Right atrium auricular region (tissue), 2 donors: ENCODE results near the gene HOXB13. TPM values are rescaled to one million over a fixed set of nuclear protein-coding genes. Genes with fewer than 3 reads are reported as not detected.

Experiments used
- DNase-seq: peaks from one replicate; pipeline ENCODE4 v3.0.0-alpha.2; 2019; ENCODE audit warnings: low spot score
- H3K27ac ChIP-seq, 2 donors: fragments of 200-600 bp; sonication (generic); 1 replicate in 1 of 2; 2 replicates in 1 of 2; pipeline ENCODE4 v1.5.1; 2016 to 2019
- H3K27me3 ChIP-seq, 2 donors: fragments of 200-600 bp; sonication (generic); one replicate each; pipeline versions ENCODE4 v1.5.1 to v1.6.0; 2017 to 2019
- H3K36me3 ChIP-seq: fragments of 200-600 bp; sonication (generic); one replicate; pipeline ENCODE4 v1.5.1; 2016
- H3K4me1 ChIP-seq, 2 donors: fragments of 200-600 bp; sonication (generic); one replicate each; pipeline versions ENCODE4 v1.5.1 to v1.6.0; 2017 to 2019
- H3K4me3 ChIP-seq, 2 donors: fragments of 200-600 bp; sonication (generic); 1 replicate in 1 of 2; 2 replicates in 1 of 2; pipeline ENCODE4 v1.5.1; 2017 to 2019; ENCODE audit warnings: mild to moderate bottlenecking in 1 of 2, moderate library complexity in 1 of 2
- H3K9me3 ChIP-seq, 2 donors: fragments of 200-600 bp; sonication (generic); one replicate each; pipeline ENCODE4 v1.5.1; 2019
- microRNA counts, 2 donors: library from miRNA; unstranded; fragments of <30 nt; microRNA quantifications; one replicate each; lab custom pipeline; 2016 to 2017
- microRNA-seq, 2 donors: library from miRNA; unstranded; fragments of <30 nt; microRNA quantifications; one replicate each; pipeline ENCODE4, GENCODE V29; 2016 to 2017; ENCODE audit warnings: borderline number of aligned reads in 2 of 2, borderline replicate concordance in 1 of 2
- total RNA-seq, 2 donors: library from RNA; depleted of rRNA; stranded (reverse); fragments of >200 nt; gene quantifications; one replicate each; pipeline ENCODE4 v1.1.0, GENCODE V29; 2016
- TF ChIP-seq, protein P1 (sequence below), 2 donors: fragments of 200-600 bp; sonication (generic); IDR thresholded peaks; one replicate each; pipeline ENCODE4 v1.5.1; 2019; ENCODE audit warnings: antibody characterized with exemption in 2 of 2

The HOXB13 gene
- total RNA-seq, 2 donors from 2014 or later: not detected

GRCh38 chr17:48690655-48691054 lies 37.9 kb downstream of the HOXB13 start:
- no peak for DNase-seq
- Histone ChIP-seq H3K27me3 (no peaks in the 10 kb centered on the region), H3K4me3 (no peak overlapping the region), H3K36me3 (no peaks in the 10 kb centered on the region), H3K27ac (no peak overlapping the region), H3K9me3 (peaks cover 0 to 7% of the 10 kb centered on the region in 2 donors), H3K4me1 (no peaks in the 10 kb centered on the region)
- TF ChIP-seq, protein P1, sequence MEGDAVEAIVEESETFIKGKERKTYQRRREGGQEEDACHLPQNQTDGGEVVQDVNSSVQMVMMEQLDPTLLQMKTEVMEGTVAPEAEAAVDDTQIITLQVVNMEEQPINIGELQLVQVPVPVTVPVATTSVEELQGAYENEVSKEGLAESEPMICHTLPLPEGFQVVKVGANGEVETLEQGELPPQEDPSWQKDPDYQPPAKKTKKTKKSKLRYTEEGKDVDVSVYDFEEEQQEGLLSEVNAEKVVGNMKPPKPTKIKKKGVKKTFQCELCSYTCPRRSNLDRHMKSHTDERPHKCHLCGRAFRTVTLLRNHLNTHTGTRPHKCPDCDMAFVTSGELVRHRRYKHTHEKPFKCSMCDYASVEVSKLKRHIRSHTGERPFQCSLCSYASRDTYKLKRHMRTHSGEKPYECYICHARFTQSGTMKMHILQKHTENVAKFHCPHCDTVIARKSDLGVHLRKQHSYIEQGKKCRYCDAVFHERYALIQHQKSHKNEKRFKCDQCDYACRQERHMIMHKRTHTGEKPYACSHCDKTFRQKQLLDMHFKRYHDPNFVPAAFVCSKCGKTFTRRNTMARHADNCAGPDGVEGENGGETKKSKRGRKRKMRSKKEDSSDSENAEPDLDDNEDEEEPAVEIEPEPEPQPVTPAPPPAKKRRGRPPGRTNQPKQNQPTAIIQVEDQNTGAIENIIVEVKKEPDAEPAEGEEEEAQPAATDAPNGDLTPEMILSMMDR (IDR thresholded peaks at IDR 0.05): no peak

GRCh38 chr17:48681609-48682008 lies 46.9 kb downstream of the HOXB13 start:
- no peaks in the 10 kb centered on the region for H3K36me3 ChIP-seq
- H3K9me3 ChIP-seq: no peaks in the 10 kb centered on the region
- TF ChIP-seq, protein P1 (IDR thresholded peaks at IDR 0.05): no peak
- DNase-seq: no peak
- no peak overlapping the region for H3K4me3 ChIP-seq
- H3K4me1 ChIP-seq: peaks cover 0 to 4% of the 10 kb centered on the region in 2 donors
- H3K27me3 ChIP-seq: no peaks in the 10 kb centered on the region
- no peak overlapping the region for H3K27ac ChIP-seq

GRCh38 chr17:48679385-48680096 lies 49.0 kb downstream of the HOXB13 start:
- Histone ChIP-seq H3K36me3 (no peaks in the 10 kb centered on the region), H3K27ac (no peak overlapping the region), H3K4me1 (peaks cover 0 to 4% of the 10 kb centered on the region in 2 donors), H3K27me3 (no peaks in the 10 kb centered on the region), H3K4me3 (no peak overlapping the region), H3K9me3 (no peaks in the 10 kb centered on the region)
- TF ChIP-seq, protein P1 (IDR thresholded peaks at IDR 0.05): no peak
- no peak for DNase-seq

DNA sequence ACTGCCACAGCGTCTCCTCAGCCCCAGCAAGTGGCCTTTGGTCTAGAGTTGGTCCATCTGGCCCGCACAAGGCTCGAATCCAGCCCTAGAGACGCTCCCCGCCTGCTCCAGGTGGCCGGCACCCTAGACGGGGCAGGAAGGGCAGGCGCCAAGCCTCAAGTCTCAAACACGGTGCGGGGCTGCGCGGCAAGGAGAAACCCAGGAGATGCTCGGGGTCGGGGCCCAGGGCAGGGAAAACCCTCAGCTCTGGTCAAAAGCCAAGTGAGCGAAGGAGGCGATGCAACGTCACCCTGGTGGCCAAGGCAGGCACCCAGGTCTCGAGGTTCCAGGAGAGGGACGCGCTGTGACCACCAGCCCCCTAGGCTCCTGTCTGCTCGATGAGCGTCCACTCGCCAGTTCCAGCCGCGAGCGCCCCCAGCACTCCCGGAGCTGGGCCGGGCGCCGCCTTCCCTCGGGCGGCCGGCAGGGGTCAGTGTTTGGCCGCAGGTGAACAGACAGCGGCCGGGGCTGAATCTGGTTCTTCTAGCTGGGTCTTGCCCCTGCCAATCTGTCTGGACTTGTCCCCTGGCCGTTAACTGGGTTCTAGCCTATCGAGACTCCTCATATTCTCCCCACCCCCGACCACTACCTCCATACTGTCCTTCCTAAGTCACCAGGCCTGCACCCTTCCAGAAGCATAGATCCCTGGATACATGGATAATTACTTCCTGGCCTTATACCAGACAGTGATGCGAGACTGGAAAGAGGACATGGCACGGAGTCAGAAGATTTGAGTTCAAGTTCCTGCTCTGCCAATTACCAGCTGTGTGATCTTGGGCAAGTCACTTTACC lies 50.2 kb downstream of the HOXB13 start:
- Histone ChIP-seq H3K36me3 (no peaks in the 10 kb centered on the region), H3K4me3 (no peak overlapping the region), H3K4me1 (peaks cover 0 to 4% of the 10 kb centered on the region in 2 donors), H3K27ac (no peak overlapping the region), H3K27me3 (no peaks in the 10 kb centered on the region), H3K9me3 (no peaks in the 10 kb centered on the region)
- DNase-seq: peak; percentile 58
- TF ChIP-seq, protein P1 (IDR thresholded peaks at IDR 0.05): peak; percentile 74 to 93

DNA sequence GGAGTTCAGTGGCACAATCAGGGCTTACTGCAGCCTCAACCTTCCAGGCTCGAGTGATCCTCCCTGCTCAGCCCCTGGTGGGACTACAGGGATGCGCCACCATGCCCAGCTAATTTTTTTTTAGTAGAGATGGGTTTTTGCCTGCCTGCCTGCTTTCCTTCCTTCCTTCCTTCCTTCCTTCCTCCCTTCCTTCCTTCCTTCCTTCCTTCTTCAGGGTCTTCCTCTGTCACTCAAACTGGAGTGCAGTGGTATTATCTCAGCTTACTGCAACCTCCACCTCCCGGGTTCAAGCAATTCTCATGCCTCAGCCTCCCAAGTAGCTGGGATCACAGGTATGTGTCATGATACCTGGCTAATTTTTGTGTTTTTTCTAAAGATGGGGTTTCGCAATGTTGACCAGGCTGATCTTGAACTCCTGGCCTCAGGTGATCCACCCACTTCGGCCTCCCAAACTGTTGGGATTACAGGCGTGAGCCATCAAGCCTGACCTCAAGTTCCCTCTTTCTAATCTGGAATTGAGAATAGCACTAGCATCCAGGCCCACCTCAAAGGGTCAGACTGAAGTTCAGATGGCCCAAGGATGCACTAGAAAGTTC lies 51.5 kb downstream of the HOXB13 start:
- Histone ChIP-seq H3K4me1 (peaks cover 0 to 5% of the 10 kb centered on the region in 2 donors), H3K27me3 (no peaks in the 10 kb centered on the region), H3K36me3 (no peaks in the 10 kb centered on the region), H3K4me3 (no peak overlapping the region), H3K9me3 (no peaks in the 10 kb centered on the region), H3K27ac (no peak overlapping the region)
- TF ChIP-seq, protein P1 (IDR thresholded peaks at IDR 0.05): no peak
- DNase-seq: no peak

MicroRNAs encoded within 50 kb of the gene (microRNA counts, 767-probe panel; counts per million panel counts)
- microRNA hsa-miR-3185 (lab: Ali Mortazavi, UCI): 0 to 961 counts per million in 2 donors

Small RNA genes lying within 50 kb of the gene (microRNA-seq; reads per million reads assigned to microRNA genes)
- 0 reads per million in 2 donors for gene MIR3185

Other genes starting within 250 kb of the HOXB13 start
- gene HOXB1, start 197.7 kb downstream of the HOXB13 start, total RNA-seq: not detected
- gene HOXB2, start 183.6 kb downstream of the HOXB13 start, total RNA-seq: 1 to 10 TPM; 4.8 to 5.5 TPM
- gene HOXB4, start 150.4 kb downstream of the HOXB13 start, total RNA-seq: 1 to 10 TPM in 1 of 2 donors, under 1 TPM in 1; 0.52 to 1.0 TPM
- gene HOXB3, start 138.5 kb downstream of the HOXB13 start, total RNA-seq: 1 to 10 TPM in 1 of 2 donors, under 1 TPM in 1; 0.82 to 1.2 TPM
- not detected for gene HOXB5, start 135.0 kb downstream of the HOXB13 start, total RNA-seq
- 1 to 10 TPM in 1 of 2 donors, under 1 TPM in 1; 0.82 to 2.6 TPM for gene HOXB6, start 123.8 kb downstream of the HOXB13 start, total RNA-seq
- under 1 TPM; 0.24 to 0.78 TPM for gene HOXB7, start 117.7 kb downstream of the HOXB13 start, total RNA-seq
- gene HOXB8, start 113.5 kb downstream of the HOXB13 start, total RNA-seq: not detected
- not detected for gene HOXB9, start 102.4 kb downstream of the HOXB13 start, total RNA-seq
- not detected for gene PRAC1, start 6.2 kb downstream of the HOXB13 start, total RNA-seq
- gene PRAC2, start 5.6 kb downstream of the HOXB13 start, total RNA-seq: not detected
- not detected for gene TTLL6, start 88.5 kb upstream of the HOXB13 start, total RNA-seq
- 100 to 1,000 TPM; 112 to 152 TPM for gene CALCOCO2, start 102.3 kb upstream of the HOXB13 start, total RNA-seq
- gene ATP5MC1, start 164.0 kb upstream of the HOXB13 start, total RNA-seq: 1,000 to 10,000 TPM in 1 of 2 donors, 100 to 1,000 TPM in 1; 419 to 1,068 TPM
- gene UBE2Z, start 179.7 kb upstream of the HOXB13 start, total RNA-seq: 10 to 100 TPM; 42.7 to 51.8 TPM
- gene SNF8, start 216.1 kb upstream of the HOXB13 start, total RNA-seq: 10 to 100 TPM; 67.2 to 91.6 TPM
- not detected for gene GIP, start 239.8 kb upstream of the HOXB13 start, total RNA-seq